NCI-H2227 (cell line): ENCODE measurements around the gene IFNLR1.

Experiments
- DNase-seq: peaks from one replicate; lab custom pipeline; 2025; ENCODE audit not compliant: unreplicated experiment; lab: John Stamatoyannopoulos, UW

The IFNLR1 gene

DNA sequence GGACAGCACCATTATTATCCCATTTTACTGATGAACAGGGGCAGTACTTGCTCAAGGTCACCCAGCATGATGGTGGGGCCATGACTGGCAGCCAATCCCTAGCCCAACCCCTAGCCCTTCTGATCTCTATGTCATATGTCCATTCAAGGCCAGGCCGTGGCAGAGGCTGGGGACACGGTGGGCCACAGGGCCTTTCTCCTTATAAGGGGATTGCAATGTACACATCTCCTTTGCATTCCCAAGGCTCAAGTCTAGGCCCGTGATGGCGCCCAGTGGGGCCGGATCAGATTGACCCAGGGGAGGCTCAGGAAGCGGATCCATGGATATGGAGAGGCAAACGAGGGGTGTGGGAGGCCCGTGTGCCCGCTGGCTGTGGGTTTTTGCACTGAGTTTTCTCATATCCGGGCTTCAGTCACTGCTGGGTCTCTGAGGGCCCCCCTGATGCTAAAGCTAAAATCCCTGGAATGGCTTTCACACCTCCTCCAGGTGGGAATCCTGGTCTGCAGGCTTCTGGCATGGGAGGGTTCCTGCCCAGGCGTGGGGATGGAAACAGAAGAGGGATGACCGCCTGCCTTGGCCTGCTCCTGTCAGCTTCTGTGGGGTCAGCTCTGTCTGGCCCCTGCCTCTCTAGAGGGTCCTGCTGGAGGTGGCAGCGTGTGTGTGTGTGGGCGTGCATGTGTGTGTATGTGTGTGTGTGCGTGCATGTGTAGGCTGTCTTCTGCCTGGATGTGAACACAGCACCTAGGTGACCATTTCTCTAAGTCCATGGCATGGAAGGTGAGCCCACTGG, 77.2 kb downstream of the IFNLR1 start:
- DNase-seq: no peak

- DNase-seq: no peak
Measured at GRCh38 chr1:24109166-24109483, 78.0 kb downstream of the IFNLR1 start.

- no peak for DNase-seq
Measured at GRCh38 chr1:24108334-24109165, 78.5 kb downstream of the IFNLR1 start.

- DNase-seq: peak; percentile 11
Measured at GRCh38 chr1:24107462-24108138, 79.5 kb downstream of the IFNLR1 start.

DNA sequence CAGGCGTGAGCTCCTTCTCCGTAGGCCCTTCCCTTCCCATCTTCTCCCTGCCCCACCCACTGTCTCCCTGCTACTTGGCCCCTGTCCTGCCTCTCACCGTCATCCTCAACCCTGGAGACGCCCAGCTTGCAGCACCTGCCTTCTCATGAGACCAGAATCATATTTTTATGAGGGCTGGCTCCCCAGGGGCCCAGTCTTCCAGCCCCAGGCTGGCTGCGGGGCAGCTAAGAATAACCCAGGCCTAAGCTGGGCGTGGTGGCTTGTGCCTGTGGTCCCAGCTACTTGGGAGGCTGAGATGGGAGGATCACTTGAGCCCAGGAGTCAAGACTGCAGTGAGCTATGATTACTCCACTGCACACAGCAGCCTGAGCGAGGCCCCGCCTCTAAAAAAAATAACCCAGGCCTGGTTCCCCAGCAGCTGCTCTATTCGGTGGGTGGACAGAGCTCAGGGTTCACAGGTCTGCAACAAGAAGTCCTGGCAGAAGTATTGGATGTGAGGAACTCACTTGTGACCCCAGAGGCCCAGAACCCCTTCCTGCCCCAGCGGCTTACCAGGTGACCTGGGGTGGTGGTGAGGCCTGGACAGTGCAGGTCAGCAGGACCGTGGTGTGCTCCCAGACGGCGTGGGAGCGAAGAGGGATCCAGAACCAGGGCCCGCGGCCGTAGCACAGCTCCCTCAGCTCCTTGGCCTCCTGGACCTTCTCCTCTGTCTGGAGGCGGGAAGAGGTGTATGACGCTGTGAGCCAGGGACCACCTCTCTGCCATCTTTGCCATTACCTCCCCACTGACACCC, 81.5 kb downstream of the IFNLR1 start:
- DNase-seq: no peak

GRCh38 chr1:24104854-24105253, 82.2 kb downstream of the IFNLR1 start:
- no peak for DNase-seq
